Measurements from ENCODE around the gene KCNN4.

KCNN4 gene

GRCh38 chr19:43719918-43720317, 60.9 kb downstream of the KCNN4 start:
- no peak for ATAC-seq (ENCODE audit: low read depth)
- Mint-ChIP-seq H3K27me3 (peaks cover 3% of the 10 kb centered on the region), H3K9me3 (no peaks in the 10 kb centered on the region), H3K27ac (no peak overlapping the region), H3K4me3 (no peak overlapping the region), H3K4me1 (peaks cover 3% of the 10 kb centered on the region), H3K36me3 (no peaks in the 10 kb centered on the region)
- DNase-seq (ENCODE audit: low spot score in 2 of 2), result no peak

GRCh38 chr19:43719378-43719868, 61.4 kb downstream of the KCNN4 start:
- no peaks in the 10 kb centered on the region for H3K4me1 Mint-ChIP-seq
- H3K9me3 Mint-ChIP-seq, result no peaks in the 10 kb centered on the region
- DNase-seq (ENCODE audit: low spot score in 2 of 2) (no peak), ATAC-seq (ENCODE audit: low read depth) (no peak)
- H3K27me3 Mint-ChIP-seq, result peaks cover 6% of the 10 kb centered on the region
- no peaks in the 10 kb centered on the region for H3K36me3 Mint-ChIP-seq
- no peak overlapping the region for H3K4me3 Mint-ChIP-seq
- H3K27ac Mint-ChIP-seq, result no peak overlapping the region

- no peaks in the 10 kb centered on the region for H3K36me3 Mint-ChIP-seq
- H3K9me3 Mint-ChIP-seq, result no peaks in the 10 kb centered on the region
- no peak for DNase-seq (ENCODE audit: low spot score in 2 of 2)
- no peak overlapping the region for H3K4me3 Mint-ChIP-seq
- H3K27ac Mint-ChIP-seq, result no peak overlapping the region
- ATAC-seq (ENCODE audit: low read depth), result no peak
- no peaks in the 10 kb centered on the region for H3K4me1 Mint-ChIP-seq
- peaks cover 6% of the 10 kb centered on the region for H3K27me3 Mint-ChIP-seq
Measured at GRCh38 chr19:43718627-43719377, 62.0 kb downstream of the KCNN4 start.

Data from memory B cell (primary cell).